Naive B cell (primary cell): ENCODE measurements around the gene GAS6. TPM values are rescaled to one million over a fixed set of nuclear protein-coding genes. Genes with fewer than 3 reads are reported as not detected.

Source experiments
- ATAC-seq, 2 donors: fragments of 150-1000 bp; cut with Tn5 transposase; 2 replicates each; pipeline ENCODE4 v1.10.0; 2021; ENCODE audit warnings: low read depth in 2 of 2, mild to moderate bottlenecking in 2 of 2, moderate library complexity in 2 of 2
- DNase-seq: peaks from one replicate; pipeline ENCODE4 v3.0.0; 2022
- H3K27ac Mint-ChIP-seq, 6 donors: one replicate each; pipeline ENCODE4 v1.8.0; 2020 to 2022; ENCODE audit warnings: mild to moderate bottlenecking in 6 of 6, mixed read lengths in 6 of 6, moderate library complexity in 5 of 6, inconsistent platforms in 2 of 6
- H3K27me3 Mint-ChIP-seq, 3 donors: one replicate each; pipeline ENCODE4 v1.8.0; 2021 to 2022; ENCODE audit warnings: mixed read lengths in 3 of 3, mild to moderate bottlenecking in 1 of 3
- H3K36me3 Mint-ChIP-seq, 2 donors: one replicate each; pipeline ENCODE4 v1.8.0; 2020 to 2022; ENCODE audit warnings: mixed read lengths in 2 of 2, inconsistent platforms in 1 of 2, mild to moderate bottlenecking in 1 of 2
- H3K4me1 Mint-ChIP-seq, 3 donors: one replicate each; pipeline ENCODE4 v1.8.0; 2020 to 2022; ENCODE audit warnings: mixed read lengths in 3 of 3, inconsistent platforms in 1 of 3, mild to moderate bottlenecking in 1 of 3, moderate library complexity in 1 of 3
- H3K4me3 Mint-ChIP-seq, 8 donors: one replicate each; pipeline ENCODE4 v1.8.0; 2020 to 2022; ENCODE audit warnings: mild to moderate bottlenecking in 8 of 8, mixed read lengths in 8 of 8, moderate library complexity in 8 of 8, inconsistent platforms in 2 of 8
- H3K9me3 Mint-ChIP-seq, 7 donors: one replicate each; pipeline ENCODE4 v1.8.0; 2020 to 2022; ENCODE audit warnings: mixed read lengths in 7 of 7, mild to moderate bottlenecking in 5 of 7, inconsistent platforms in 2 of 7, moderate library complexity in 1 of 7
- polyA plus RNA-seq, 6 donors: library from polyadenylated mRNA; unstranded; fragments of 300-500 nt; fragmentation: Illumina TruSeq; gene quantifications; one replicate each; pipeline ENCODE4 v1.2.3, GENCODE V29; 2021; ENCODE audit warnings: low read depth in 6 of 6

The GAS6 gene
- polyA plus RNA-seq, 6 donors from 2014 or later, result 0.20 to 0.70 (median 0.40) TPM; not detected in 1

DNA sequence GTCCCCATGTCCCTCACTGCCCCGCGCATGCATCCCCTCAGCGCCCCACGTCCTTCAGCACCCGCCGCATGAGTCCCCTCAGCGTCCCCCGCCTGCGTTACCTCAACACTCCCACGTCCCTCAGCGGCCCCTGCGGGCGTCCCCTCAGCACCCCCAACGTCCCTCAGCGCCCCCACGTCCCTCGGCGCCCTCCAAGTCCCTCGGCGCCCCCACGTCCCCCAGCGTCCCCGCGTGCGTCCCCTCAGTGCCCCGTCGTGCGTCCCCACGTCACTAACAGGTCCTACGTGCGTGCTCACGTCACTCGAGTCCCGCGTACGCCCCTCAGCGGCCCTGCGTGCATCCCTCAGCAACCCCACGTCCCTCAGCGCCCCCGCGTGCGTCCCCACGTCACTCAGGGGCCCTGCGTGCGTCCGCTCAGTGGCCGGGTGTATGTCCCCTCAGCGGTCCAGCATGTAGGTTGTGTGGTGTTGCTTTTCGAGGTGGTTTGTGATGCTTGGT is 19.5 kb upstream of the GAS6 start:
- H3K9me3 Mint-ChIP-seq, result no peaks in the 10 kb centered on the region
- no peak overlapping the region for H3K4me3 Mint-ChIP-seq
- peaks cover 6 to 24% (median 20%) of the 10 kb centered on the region in 3 donors for H3K27me3 Mint-ChIP-seq
- ATAC-seq (no peak), DNase-seq (no peak)
- no peaks in the 10 kb centered on the region for H3K4me1 Mint-ChIP-seq
- H3K36me3 Mint-ChIP-seq, result no peaks in the 10 kb centered on the region
- H3K27ac Mint-ChIP-seq, result no peak overlapping the region

DNA sequence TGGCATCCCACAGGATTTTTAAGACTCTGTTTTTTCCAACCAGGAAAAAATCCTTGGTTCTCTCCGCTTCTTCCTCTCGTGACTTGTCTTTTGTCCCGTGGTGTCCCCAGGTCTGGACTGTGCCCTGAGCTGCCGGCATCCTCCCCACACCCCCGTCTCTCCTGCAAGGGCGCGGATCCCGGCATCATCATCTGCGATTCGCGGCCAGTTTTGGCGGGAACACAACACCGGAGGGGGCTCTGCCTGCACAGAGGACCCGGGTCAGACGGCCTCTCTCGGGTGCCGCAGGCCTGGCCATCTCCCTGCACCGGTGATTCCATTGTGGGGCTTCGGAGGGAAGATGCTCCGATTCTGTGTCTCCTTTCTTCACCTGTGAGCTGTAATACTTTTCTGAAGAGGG is 18.8 kb upstream of the GAS6 start:
- no peaks in the 10 kb centered on the region for H3K36me3 Mint-ChIP-seq
- no peak overlapping the region for H3K4me3 Mint-ChIP-seq
- H3K9me3 Mint-ChIP-seq, result no peaks in the 10 kb centered on the region
- no peak for ATAC-seq
- DNase-seq, result no peak
- H3K27me3 Mint-ChIP-seq, result peaks cover 2 to 20% (median 17%) of the 10 kb centered on the region in 3 donors
- no peaks in the 10 kb centered on the region for H3K4me1 Mint-ChIP-seq
- H3K27ac Mint-ChIP-seq, result no peak overlapping the region

DNA sequence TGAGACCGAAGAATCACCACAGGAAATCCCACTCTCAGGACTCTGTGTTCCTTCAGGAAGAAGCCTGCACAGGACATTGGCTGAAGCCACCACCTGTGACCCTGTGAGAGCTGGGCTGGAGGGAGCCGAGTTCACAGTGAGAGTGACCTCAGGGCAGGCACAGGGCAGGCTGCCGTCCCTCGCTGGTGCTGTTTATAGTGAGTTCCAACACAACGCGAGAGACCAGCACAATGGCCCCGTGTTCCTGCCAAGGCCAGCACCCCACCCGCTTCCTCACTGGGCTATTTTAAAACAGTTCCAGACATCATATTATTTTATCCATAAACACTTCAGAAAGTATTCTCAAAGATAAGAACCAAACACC is 18.4 kb upstream of the GAS6 start:
- Mint-ChIP-seq H3K4me3 (no peak overlapping the region), H3K36me3 (no peaks in the 10 kb centered on the region), H3K4me1 (no peaks in the 10 kb centered on the region), H3K27me3 (peaks cover 0 to 17% (median 14%) of the 10 kb centered on the region in 3 donors), H3K9me3 (no peaks in the 10 kb centered on the region), H3K27ac (no peak overlapping the region)
- DNase-seq, result no peak
- no peak for ATAC-seq

DNA sequence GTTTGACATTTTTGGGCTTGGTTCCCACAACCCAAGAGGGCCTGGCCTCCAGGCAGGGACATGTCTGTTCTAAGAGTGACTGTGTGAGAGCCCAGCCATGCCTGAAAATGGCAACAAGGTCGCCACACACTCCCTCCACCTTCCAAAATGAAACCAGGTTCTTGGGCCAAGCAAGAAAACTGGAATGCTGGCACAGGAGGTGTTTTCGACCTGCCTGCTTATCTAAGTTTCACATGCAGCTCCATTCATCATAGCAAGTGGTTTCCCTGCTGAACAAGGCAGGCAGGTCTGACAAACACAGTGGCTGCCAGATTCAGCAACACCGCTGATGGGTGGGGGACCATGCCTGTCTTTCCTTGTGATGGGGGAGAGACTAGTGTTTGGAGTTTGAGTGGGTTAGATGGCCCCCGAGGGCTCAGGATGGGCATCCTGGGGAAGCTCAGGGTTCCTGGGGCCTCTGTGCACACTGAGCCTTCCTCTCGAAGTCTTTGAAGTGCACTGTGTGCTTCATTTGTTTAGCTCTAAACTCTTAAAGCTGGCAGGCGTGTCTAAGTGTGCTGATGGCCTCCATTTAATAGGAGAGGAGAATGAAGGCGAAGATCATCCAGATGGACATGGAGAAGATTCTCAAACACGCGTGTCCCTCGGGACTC is 17.9 kb upstream of the GAS6 start:
- ATAC-seq (no peak), DNase-seq (no peak)
- H3K4me3 Mint-ChIP-seq, result no peak overlapping the region
- H3K9me3 Mint-ChIP-seq, result no peaks in the 10 kb centered on the region
- H3K27me3 Mint-ChIP-seq, result peaks cover 0 to 16% (median 14%) of the 10 kb centered on the region in 3 donors
- H3K4me1 Mint-ChIP-seq, result no peaks in the 10 kb centered on the region
- no peak overlapping the region for H3K27ac Mint-ChIP-seq
- no peaks in the 10 kb centered on the region for H3K36me3 Mint-ChIP-seq

DNA sequence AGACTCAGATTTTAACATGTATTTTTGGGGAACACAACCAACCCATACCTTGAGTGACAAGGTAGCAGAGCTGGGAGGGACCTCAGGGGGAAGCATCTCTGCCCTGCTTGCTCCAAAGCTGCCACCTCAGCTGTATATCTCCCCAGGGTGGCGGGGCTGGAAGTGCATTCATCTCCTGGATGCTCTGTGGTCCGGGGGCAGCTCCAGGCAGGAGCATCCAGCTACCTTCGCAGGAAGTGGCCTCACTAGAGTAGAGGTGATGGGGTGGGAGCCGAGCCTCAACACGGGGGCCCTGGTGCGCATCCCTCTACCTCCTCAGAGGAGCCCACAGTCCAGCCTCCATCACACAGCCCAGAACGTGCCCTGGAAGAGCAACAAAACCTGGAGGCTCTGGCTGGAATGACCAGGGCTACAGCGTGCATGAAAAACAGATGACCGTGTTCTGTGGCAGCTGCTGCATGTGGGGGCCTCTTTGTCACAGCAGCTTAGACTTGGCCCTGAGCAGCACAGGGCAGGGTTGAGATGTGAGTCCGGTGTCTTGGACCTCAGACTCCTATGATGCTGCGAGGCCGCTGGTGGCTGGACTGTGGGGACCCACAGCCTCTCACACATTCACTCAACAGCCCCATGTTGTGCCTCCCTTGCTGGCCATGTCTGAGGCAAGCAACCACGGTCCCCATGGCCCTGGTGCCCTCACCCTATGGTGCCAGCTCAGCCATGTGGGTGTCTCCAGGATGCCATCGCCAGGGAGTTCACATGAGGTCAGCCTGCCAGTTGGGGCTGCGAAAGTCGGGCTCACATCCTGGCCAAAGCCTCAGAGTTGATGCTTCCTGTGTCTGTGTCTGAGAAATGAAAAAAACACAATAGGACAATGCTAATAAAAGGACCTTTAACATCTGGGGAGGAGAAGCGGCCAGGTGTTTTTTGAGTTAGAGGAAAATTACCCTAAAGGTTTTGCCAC is 17.1 kb upstream of the GAS6 start:
- no peak for DNase-seq
- no peak overlapping the region for H3K27ac Mint-ChIP-seq
- no peaks in the 10 kb centered on the region for H3K4me1 Mint-ChIP-seq
- H3K4me3 Mint-ChIP-seq, result no peak overlapping the region
- H3K9me3 Mint-ChIP-seq, result no peaks in the 10 kb centered on the region
- H3K36me3 Mint-ChIP-seq, result no peaks in the 10 kb centered on the region
- no peak for ATAC-seq
- H3K27me3 Mint-ChIP-seq, result peaks cover 0 to 12% (median 8%) of the 10 kb centered on the region in 3 donors

DNA sequence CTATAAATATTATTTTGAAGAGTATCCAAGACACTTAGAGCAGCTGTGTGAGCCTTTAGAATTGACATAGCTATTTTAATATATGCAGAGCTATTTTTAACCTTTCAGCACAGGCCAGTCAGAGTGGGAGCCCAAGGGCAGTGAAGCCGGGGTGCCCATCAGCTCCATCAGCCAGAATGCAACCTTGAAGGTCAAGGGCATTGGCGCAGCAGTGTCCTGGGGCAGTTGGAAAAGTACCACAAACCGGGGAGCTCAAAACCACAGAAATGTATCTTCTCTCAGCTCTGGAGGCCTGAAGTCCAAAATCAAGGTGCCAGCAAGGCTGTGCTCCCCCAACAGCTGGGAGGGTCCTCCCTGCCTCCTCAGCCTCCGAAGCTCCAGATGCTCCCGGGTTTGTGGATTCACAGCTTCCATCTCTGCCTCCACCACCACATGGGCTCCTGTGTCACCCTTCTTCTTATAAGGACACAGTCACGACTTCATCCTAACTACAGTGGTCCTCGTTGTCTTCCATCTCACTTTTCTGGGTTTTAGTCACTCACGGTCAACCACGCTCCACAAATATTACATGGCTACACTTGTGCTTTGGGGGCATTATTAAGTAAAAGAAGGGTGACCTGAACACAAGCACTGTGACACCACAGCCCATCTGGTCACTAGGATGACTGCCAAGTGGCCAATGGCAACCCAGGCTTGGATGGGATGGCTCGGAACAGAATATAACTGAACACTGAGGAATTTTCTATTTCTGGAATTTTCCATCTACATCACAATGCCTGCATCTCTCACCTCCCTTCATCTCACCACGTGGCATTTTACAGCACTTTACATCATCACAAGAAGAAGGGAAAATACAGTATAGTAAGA is 15.9 kb upstream of the GAS6 start:
- Mint-ChIP-seq H3K27me3 (peaks cover 0 to 8% (median 5%) of the 10 kb centered on the region in 3 donors), H3K9me3 (no peaks in the 10 kb centered on the region), H3K4me3 (no peak overlapping the region), H3K36me3 (no peaks in the 10 kb centered on the region), H3K27ac (no peak overlapping the region), H3K4me1 (no peaks in the 10 kb centered on the region)
- ATAC-seq, result no peak
- no peak for DNase-seq

DNA sequence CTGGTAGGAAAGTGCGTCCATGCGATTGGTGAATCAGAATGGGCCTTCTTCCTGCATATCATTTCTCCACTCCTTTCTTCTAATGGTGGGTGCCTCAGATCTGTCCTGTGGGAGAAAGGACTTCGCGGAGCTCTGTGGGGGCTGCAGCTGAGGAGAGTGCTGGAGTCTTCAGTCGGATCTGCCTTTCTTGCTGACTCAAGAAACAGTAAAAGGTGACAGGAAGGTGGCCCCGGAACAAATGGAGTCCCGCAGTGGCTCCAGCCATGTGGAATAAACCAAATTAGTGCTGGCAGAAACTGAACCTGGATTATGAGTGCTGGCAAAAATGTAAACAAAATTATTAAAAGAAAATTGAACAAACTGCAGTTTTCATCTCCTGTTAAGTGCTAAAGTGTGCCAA is 15.1 kb upstream of the GAS6 start:
- no peak for DNase-seq
- Mint-ChIP-seq H3K27me3 (peaks cover 0 to 13% (median 9%) of the 10 kb centered on the region in 3 donors), H3K4me3 (no peak overlapping the region), H3K27ac (no peak overlapping the region), H3K36me3 (no peaks in the 10 kb centered on the region), H3K4me1 (no peaks in the 10 kb centered on the region), H3K9me3 (no peaks in the 10 kb centered on the region)
- ATAC-seq, result no peak

DNA sequence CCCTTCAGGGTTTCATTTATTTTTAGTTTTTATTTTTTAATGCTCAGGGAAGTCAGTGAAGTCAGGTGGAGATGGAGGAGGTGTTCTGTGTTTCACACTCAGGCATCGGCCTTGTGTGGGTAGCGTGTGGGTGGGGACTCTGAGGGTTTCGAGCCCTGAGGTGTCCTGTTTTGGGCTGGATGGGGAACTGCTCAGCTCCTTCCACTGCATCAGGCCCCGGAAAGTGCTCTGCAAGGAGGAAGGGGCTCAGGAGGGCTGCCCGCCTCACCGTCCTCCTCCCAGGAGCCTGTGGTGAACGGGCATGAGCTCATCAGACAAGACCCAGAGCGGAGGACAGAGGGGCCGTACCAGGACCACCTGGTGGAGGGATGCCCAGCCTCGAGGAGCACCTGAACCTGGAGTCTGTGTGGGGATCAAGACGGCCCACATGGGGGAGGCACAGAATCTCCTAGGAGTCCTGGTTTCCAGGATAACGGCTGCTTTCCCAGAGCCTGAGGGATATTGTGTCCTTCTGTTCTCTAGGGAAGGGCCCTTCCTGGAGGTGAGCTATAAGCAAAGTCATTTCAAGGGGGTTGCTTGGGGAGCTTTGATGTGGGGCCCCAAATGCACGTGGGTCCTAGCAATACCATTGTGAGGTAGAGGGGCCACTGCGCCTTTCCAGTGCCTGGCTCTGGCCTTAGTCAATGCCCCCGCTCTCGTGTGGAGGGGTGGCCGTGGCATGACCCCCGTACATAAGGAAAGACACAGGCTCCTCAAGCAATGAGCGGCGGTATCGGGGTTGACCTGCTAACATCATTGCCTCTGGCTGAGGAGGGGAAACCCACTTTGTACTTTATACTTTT is 13.5 kb upstream of the GAS6 start:
- no peaks in the 10 kb centered on the region for H3K36me3 Mint-ChIP-seq
- H3K27ac Mint-ChIP-seq, result peak overlapping the region in 1 of 6 donors; percentile 32
- peaks cover 0 to 6% (median 0%) of the 10 kb centered on the region in 7 donors for H3K9me3 Mint-ChIP-seq
- H3K4me1 Mint-ChIP-seq, result no peaks in the 10 kb centered on the region
- peaks cover 4 to 24% (median 22%) of the 10 kb centered on the region in 3 donors for H3K27me3 Mint-ChIP-seq
- ATAC-seq (no peak), DNase-seq (no peak)
- no peak overlapping the region for H3K4me3 Mint-ChIP-seq

DNA sequence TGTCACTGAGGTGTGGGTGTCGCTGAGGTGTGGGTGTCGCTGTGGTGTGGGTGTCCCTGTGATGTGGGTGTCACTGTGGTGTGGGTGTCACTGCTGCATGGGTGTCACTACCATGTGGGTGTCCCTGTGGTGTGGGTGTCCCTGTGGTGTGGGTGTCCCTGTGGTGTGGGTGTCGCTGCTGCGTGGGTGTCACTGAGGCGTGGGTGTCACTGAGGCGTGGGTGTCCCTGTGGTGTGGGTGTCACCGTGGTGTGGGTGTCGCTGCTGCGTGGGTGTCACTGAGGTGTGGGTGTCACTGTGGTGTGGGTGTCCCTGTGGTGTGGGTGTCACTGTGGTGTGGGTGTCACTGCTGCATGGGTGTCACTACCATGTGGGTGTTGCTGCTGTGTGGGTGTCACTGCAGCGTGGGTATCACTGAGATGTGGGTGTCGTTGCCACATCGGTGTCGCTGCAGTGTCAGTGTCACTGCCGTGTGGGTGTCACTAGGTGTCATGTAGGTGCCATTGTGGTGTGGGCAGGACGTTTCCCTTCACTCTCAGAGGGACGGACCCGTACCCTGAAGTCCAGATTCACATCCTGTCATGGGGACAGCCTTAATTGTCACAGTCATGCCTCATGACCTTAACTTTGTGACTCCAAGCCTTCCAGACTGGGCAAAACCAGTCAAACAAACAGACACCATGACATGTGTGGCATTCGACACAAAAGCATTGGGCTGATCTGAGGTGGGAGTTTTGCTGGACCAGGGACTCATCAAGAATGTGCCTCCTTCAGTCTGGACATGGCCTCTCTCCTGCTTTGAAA is 12.7 kb upstream of the GAS6 start:
- no peak overlapping the region for H3K4me3 Mint-ChIP-seq
- ATAC-seq (no peak), DNase-seq (no peak)
- peaks cover 10 to 32% (median 22%) of the 10 kb centered on the region in 3 donors for H3K27me3 Mint-ChIP-seq
- no peaks in the 10 kb centered on the region for H3K36me3 Mint-ChIP-seq
- H3K27ac Mint-ChIP-seq, result no peak overlapping the region
- H3K4me1 Mint-ChIP-seq, result no peaks in the 10 kb centered on the region
- H3K9me3 Mint-ChIP-seq, result peaks cover 0 to 6% (median 0%) of the 10 kb centered on the region in 7 donors

DNA sequence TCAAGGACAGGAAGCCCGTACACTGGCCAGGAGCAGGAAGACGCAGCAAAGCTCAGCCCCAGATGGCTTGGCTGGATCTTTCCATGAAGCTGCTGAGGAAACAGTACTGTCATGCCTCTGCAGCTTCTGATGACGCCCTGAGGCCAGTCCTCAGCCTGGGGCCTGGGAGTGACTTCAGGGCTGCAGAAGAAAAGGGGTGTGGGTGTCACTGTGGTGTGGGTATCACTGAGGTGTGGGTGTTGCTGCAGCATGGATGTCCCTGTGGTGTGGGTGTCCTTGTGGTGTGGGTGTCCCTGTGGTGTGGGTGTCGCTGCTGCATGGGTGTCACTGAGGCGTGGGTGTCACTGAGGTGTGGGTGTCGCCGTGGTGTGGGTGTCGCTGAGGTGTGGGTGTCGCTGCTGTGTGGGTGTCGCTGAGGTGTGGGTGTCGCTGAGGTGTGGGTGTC is 12.0 kb upstream of the GAS6 start:
- no peak overlapping the region for H3K4me3 Mint-ChIP-seq
- no peak for ATAC-seq
- no peak overlapping the region for H3K27ac Mint-ChIP-seq

DNA sequence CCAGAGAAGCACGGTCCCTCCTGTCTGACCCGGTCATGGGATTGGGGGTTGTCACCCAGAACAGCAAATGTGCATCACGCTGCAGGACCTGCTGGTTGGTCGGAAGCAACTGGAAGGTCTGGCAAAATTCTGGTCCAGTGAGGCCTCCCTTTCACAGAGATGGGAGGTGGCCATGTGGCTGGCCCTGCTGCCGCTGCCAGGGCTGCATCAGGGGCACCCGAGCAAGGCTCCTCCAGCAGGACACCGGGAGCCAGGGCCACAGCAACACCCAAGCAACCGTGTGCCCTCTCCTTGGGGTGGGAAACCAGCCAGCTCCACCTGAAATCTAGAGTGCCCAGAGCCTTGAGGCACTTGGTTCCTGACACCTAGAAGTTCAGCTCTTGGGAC is 11.5 kb upstream of the GAS6 start:
- Mint-ChIP-seq H3K36me3 (no peaks in the 10 kb centered on the region), H3K27ac (no peak overlapping the region), H3K9me3 (peaks cover 0 to 6% (median 0%) of the 10 kb centered on the region in 7 donors), H3K27me3 (peaks cover 12 to 37% (median 23%) of the 10 kb centered on the region in 3 donors), H3K4me3 (no peak overlapping the region), H3K4me1 (no peaks in the 10 kb centered on the region)
- DNase-seq, result no peak
- no peak for ATAC-seq

More for the DNA sequence above, 12.0 kb upstream of the GAS6 start:
- no peaks in the 10 kb centered on the region for H3K4me1 Mint-ChIP-seq
- DNase-seq, result no peak
- H3K9me3 Mint-ChIP-seq, result peaks cover 0 to 6% (median 0%) of the 10 kb centered on the region in 7 donors
- peaks cover 12 to 37% (median 22%) of the 10 kb centered on the region in 3 donors for H3K27me3 Mint-ChIP-seq
- H3K36me3 Mint-ChIP-seq, result no peaks in the 10 kb centered on the region
